HCT116 (cell line): ENCODE results near the gene KCNN3. TPM values are rescaled to one million over a fixed set of nuclear protein-coding genes. Genes with fewer than 3 reads are reported as not detected.

Experiments
- ATAC-seq: fragments of 200-7000 bp; cut with Tn5 transposase; 2 replicates; pipeline ENCODE4 v1.9.1; 2020; ENCODE audit warnings: mild to moderate bottlenecking, moderate library complexity
- BruUV-seq: library from RNA; stranded (reverse); fragments of 400-500 nt; replicated peaks from 2 replicates; lab custom pipeline; 2021; lab: Mats Ljungman, UMichigan
- CTCF ChIA-PET: fragments of 300-600 bp; sonication (Branson Sonifier 250); formaldehyde crosslinking; loops from one replicate; lab custom pipeline; 2021; ENCODE audit warnings: antibody characterized with exemption; lab: Charles Lee
- POLR2A ChIA-PET: fragments of 300-600, 350-600 bp; sonication (Branson Sonifier 250); formaldehyde crosslinking; loops from one replicate; lab custom pipeline; 2021; ENCODE audit warnings: antibody characterized with exemption; lab: Charles Lee
- RAD21 ChIA-PET, 2 experiments: fragments of 300-600 bp; sonication (Branson Sonifier 250); formaldehyde crosslinking; loops; one replicate each; lab custom pipeline; 2023; ENCODE audit warnings: low total read pairs in 2 of 2; ENCODE audit not compliant: uncharacterized antibody in 2 of 2, unreplicated experiment in 2 of 2, low non-redundant PET in 1 of 2; lab: Charles Lee
- DNase-seq: peaks from one replicate; pipeline ENCODE4 v3.0.0-alpha.2; 2010; ENCODE audit warnings: low read depth, low spot score
- H2AFZ ChIP-seq: fragments of 200-600 bp; shearing (Covaris generic), sonication (generic); 2 replicates; pipeline ENCODE4 v1.6.1; 2017; ENCODE audit warnings: low read depth, mixed run types, mixed read lengths, antibody characterized with exemption, low read length; ENCODE audit not compliant: poor library complexity, severe bottlenecking
- H3K27ac ChIP-seq: 2 replicates; pipeline ENCODE4 v1.5.1; 2012; ENCODE audit warnings: low read depth, low read length
- H3K27me3 ChIP-seq: fragments of 200-600 bp; sonication (generic); 2 replicates; pipeline ENCODE4 v1.6.1; 2016; ENCODE audit warnings: mixed run types, low read length, mixed read lengths; ENCODE audit not compliant: insufficient read depth
- H3K36me3 ChIP-seq, 2 experiments: fragments of 200-500 bp in 1 of 2; fragments of 200-600 bp in 1 of 2; sonication (Bioruptor generic) in 1 of 2; sonication (generic) in 1 of 2; 2 replicates each; pipeline versions ENCODE4 v1.5.1 to v1.6.1; 2014 to 2016; ENCODE audit warnings: low read length in 2 of 2, inconsistent platforms in 1 of 2, mixed read lengths in 1 of 2, mixed run types in 1 of 2; ENCODE audit not compliant: insufficient read depth in 2 of 2, control insufficient read depth in 1 of 2
- H3K4me1 ChIP-seq, 2 experiments: fragments of 200-600 bp in 1 of 2; sonication (generic) in 1 of 2; 2 replicates each; pipeline versions ENCODE4 v1.5.1 to v1.6.1; 2012 to 2017; ENCODE audit warnings: low read length in 2 of 2, inconsistent platforms in 1 of 2, mild to moderate bottlenecking in 1 of 2, mixed read lengths in 1 of 2, mixed run types in 1 of 2, moderate library complexity in 1 of 2; ENCODE audit not compliant: insufficient read depth in 2 of 2, control insufficient read depth in 1 of 2
- H3K4me2 ChIP-seq: fragments of 200-600 bp; sonication (generic); 2 replicates; pipeline ENCODE4 v1.6.1; 2017; ENCODE audit warnings: mixed run types, low read length, mixed read lengths
- H3K4me3 ChIP-seq, 2 experiments: fragments of 200-600 bp in 1 of 2; sonication (generic) in 1 of 2; replicated peaks in 1 of 2; 2 replicates each; pipeline ENCODE4 v1.5.1; 2011 to 2016; ENCODE audit warnings: low read length in 2 of 2, control low read depth in 1 of 2, low read depth in 1 of 2, mild to moderate bottlenecking in 1 of 2, mixed read lengths in 1 of 2, mixed run types in 1 of 2
- H3K79me2 ChIP-seq: fragments of 200-600 bp; sonication (generic); 2 replicates; pipeline ENCODE4 v1.6.1; 2017; ENCODE audit warnings: mild to moderate bottlenecking, mixed run types, low read length, moderate library complexity, mixed read lengths; ENCODE audit not compliant: insufficient read depth
- H3K9ac ChIP-seq: fragments of 200-600 bp; sonication (generic); 2 replicates; pipeline ENCODE4 v1.6.1; 2016; ENCODE audit warnings: low read length, mixed read lengths
- H3K9me2 ChIP-seq: fragments of 200-600 bp; sonication (generic), shearing (Covaris generic); 2 replicates; pipeline ENCODE4 v1.6.1; 2017; ENCODE audit warnings: mixed run types, mild to moderate bottlenecking, moderate library complexity; ENCODE audit not compliant: insufficient read depth
- H3K9me3 ChIP-seq, 2 experiments: fragments of 200-500 bp in 1 of 2; fragments of 200-600 bp in 1 of 2; sonication (Bioruptor generic) in 1 of 2; sonication (generic) in 1 of 2; 2 replicates each; pipeline ENCODE4 v1.6.1; 2014 to 2017; ENCODE audit warnings: low read length in 2 of 2, mixed read lengths in 2 of 2, inconsistent platforms in 1 of 2, low read depth in 1 of 2, mild to moderate bottlenecking in 1 of 2, mixed run types in 1 of 2, moderate library complexity in 1 of 2; ENCODE audit not compliant: control insufficient read depth in 1 of 2, insufficient read depth in 1 of 2
- H4K20me1 ChIP-seq: fragments of 200-600 bp; sonication (generic), shearing (Covaris generic); 2 replicates; pipeline ENCODE4 v1.6.1; 2017; ENCODE audit warnings: mixed run types, mild to moderate bottlenecking, moderate library complexity; ENCODE audit not compliant: insufficient read depth
- CBX3 ChIP-seq: IDR thresholded peaks from 2 replicates; pipeline ENCODE4 v1.6.1; 2012; ENCODE audit warnings: low read depth
- CEBPB ChIP-seq: IDR thresholded peaks from 2 replicates; pipeline ENCODE4 v1.6.1; 2012; ENCODE audit warnings: low read depth
- EGR1 ChIP-seq: IDR thresholded peaks from 2 replicates; pipeline ENCODE4 v1.6.1; 2012; ENCODE audit warnings: low read depth
- ELF1 ChIP-seq: IDR thresholded peaks from 2 replicates; pipeline ENCODE4 v1.6.1; 2012; ENCODE audit warnings: low read depth, borderline replicate concordance
- EZH2 ChIP-seq: fragments of 200-600 bp; sonication (generic); IDR thresholded peaks from 2 replicates; pipeline ENCODE4 v1.6.1; 2017; ENCODE audit warnings: antibody characterized with exemption, mixed run types
- EZH2phosphoT487 ChIP-seq: fragments of 200-600 bp; IDR thresholded peaks from 2 replicates; pipeline ENCODE4 v1.6.1; 2018; ENCODE audit warnings: antibody characterized with exemption, borderline replicate concordance
- FOSL1 ChIP-seq: IDR thresholded peaks from 2 replicates; pipeline ENCODE4 v1.6.1; 2012; ENCODE audit warnings: low read depth
- JUND ChIP-seq: IDR thresholded peaks from 2 replicates; pipeline ENCODE4 v1.6.1; 2012
- POLR2A ChIP-seq: IDR thresholded peaks from 2 replicates; pipeline ENCODE4 v1.7.0; 2011; ENCODE audit warnings: borderline replicate concordance; ENCODE audit not compliant: insufficient read depth, insufficient read length; ENCODE audit errors: extremely low read depth
- SIN3A ChIP-seq: IDR thresholded peaks from 2 replicates; pipeline ENCODE4 v1.6.1; 2012; ENCODE audit warnings: low read depth
- SRF ChIP-seq: IDR thresholded peaks from 2 replicates; pipeline ENCODE4 v1.6.1; 2012; ENCODE audit warnings: low read depth
- TCF7L2 ChIP-seq: IDR thresholded peaks from 2 replicates; pipeline ENCODE4 v1.7.0; 2011; ENCODE audit warnings: borderline replicate concordance, inconsistent platforms; ENCODE audit not compliant: insufficient read depth, insufficient read length; ENCODE audit errors: extremely low read depth
- YY1 ChIP-seq: IDR thresholded peaks from 2 replicates; pipeline ENCODE4 v1.6.1; 2011; ENCODE audit warnings: low read length, low read depth, moderate library complexity, mild to moderate bottlenecking; ENCODE audit not compliant: insufficient replicate concordance; ENCODE audit errors: extremely low read depth
- ZFX ChIP-seq: fragments of 450-650 bp; IDR thresholded peaks from 2 replicates; pipeline ENCODE4 v1.6.1; 2017
- ZNF274 ChIP-seq: fragments of 200-500 bp; sonication (Bioruptor generic); IDR thresholded peaks from 2 replicates; pipeline ENCODE4 v1.6.1; 2014; ENCODE audit warnings: mild to moderate bottlenecking, low read depth, low read length, inconsistent platforms
- intact Hi-C: fragments of 100-400 bp; cut with micrococcal nuclease; formaldehyde crosslinking; loops from 2 replicates; pipeline ENCODE4 v1.10.0; 2022
- total RNA-seq: library from RNA; stranded (reverse); gene quantifications from one replicate; pipeline ENCODE4 v1.2.1, GENCODE V29; 2021; ENCODE audit not compliant: unreplicated experiment
- TF ChIP-seq, protein P1 (sequence below), 3 experiments: fragments of 200-600 bp in 1 of 3; sonication (generic) in 1 of 3; IDR thresholded peaks in 2 of 3; conservative IDR thresholded peaks in 1 of 3; 2 replicates each; pipeline ENCODE4 v1.5.1; 2012 to 2017; ENCODE audit warnings: low read depth in 2 of 3, low read length in 2 of 3, antibody characterized with exemption in 1 of 3, borderline replicate concordance in 1 of 3, control low read depth in 1 of 3, mild to moderate bottlenecking in 1 of 3, mixed read lengths in 1 of 3, mixed run types in 1 of 3, moderate library complexity in 1 of 3; ENCODE audit not compliant: insufficient read depth in 1 of 3
- TF ChIP-seq, protein P2 (sequence below): IDR thresholded peaks from 2 replicates; pipeline ENCODE4 v1.6.1; 2011; ENCODE audit warnings: mild to moderate bottlenecking, low read length, moderate library complexity; ENCODE audit not compliant: insufficient replicate concordance; ENCODE audit errors: extremely low read depth
- TF ChIP-seq, protein P3 (sequence below): IDR thresholded peaks from 2 replicates; pipeline ENCODE4 v1.6.1; 2012
- TF ChIP-seq, protein P4 (sequence below): IDR thresholded peaks from 2 replicates; pipeline ENCODE4 v1.6.1; 2012

Gene KCNN3
- total RNA-seq, 1 experiment from 2014 or later, result 1.1 TPM

DNA sequence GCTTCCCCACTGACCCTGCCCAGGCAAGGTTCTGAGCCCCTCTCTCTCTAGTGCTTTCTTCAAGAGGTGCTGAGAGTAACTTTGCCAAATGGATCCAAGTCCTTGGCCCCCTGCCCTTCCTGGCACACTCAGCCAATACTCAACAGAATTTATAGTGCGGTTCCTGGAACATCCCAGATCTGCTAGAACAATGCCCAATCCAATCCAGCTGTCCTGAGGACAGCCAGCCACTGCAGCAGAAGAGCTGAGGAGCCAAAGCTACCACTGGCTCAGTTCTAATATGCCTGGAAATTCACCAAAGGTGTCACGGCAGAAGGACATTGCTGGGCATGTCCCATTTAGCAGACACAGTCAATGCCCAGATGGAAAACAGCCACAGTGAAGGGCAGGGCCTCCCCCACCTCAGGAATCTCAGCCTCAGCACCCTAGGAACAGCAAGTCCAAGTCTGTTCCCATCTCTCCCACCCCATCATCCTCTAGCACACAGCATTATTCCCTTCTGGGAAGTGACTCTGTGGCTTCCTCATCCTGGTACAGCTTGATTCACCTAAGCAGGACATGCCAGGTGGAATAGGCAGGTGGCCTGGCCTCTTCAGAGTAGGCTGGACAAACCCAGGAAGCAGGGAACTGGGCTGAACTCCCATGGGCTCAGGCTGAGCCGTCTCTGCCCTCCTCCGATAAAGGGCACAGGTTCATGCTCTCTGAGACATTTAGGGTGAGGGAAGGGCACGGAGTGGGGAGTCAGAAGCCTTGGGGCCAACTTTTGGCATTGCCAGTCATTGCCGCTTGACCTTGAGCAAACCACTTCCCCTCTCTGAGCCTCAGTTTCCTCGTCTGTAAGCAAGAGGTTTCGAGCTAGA lies 41.8 kb upstream of the KCNN3 start:
- Histone ChIP-seq H3K79me2 (no peaks in the 10 kb centered on the region), H3K9ac (no peak overlapping the region), H3K36me3 (no peaks in the 10 kb centered on the region), H3K4me2 (no peak overlapping the region), H2AFZ (no peak overlapping the region), H3K4me1 (no peaks in the 10 kb centered on the region), H4K20me1 (no peaks in the 10 kb centered on the region), H3K4me3 (no peak overlapping the region), H3K27me3 (no peaks in the 10 kb centered on the region), H3K27ac (no peak overlapping the region), H3K9me3 (peaks cover 0 to 13% of the 10 kb centered on the region in 2 experiments; a peak in 1 of 4 replicates), H3K9me2 (no peaks in the 10 kb centered on the region)
- ATAC-seq (no peak), DNase-seq (no peak)
- TF ChIP-seq CEBPB (no peak), ZFX (no peak), CBX3 (no peak), EZH2 (no peak), EGR1 (no peak), SIN3A (no peak), JUND (no peak), YY1 (no peak), EZH2phosphoT487 (no peak), FOSL1 (no peak), POLR2A (no peak), ZNF274 (no peak), TCF7L2 (no peak), ELF1 (no peak), SRF (no peak)
- TF ChIP-seq, protein P1, sequence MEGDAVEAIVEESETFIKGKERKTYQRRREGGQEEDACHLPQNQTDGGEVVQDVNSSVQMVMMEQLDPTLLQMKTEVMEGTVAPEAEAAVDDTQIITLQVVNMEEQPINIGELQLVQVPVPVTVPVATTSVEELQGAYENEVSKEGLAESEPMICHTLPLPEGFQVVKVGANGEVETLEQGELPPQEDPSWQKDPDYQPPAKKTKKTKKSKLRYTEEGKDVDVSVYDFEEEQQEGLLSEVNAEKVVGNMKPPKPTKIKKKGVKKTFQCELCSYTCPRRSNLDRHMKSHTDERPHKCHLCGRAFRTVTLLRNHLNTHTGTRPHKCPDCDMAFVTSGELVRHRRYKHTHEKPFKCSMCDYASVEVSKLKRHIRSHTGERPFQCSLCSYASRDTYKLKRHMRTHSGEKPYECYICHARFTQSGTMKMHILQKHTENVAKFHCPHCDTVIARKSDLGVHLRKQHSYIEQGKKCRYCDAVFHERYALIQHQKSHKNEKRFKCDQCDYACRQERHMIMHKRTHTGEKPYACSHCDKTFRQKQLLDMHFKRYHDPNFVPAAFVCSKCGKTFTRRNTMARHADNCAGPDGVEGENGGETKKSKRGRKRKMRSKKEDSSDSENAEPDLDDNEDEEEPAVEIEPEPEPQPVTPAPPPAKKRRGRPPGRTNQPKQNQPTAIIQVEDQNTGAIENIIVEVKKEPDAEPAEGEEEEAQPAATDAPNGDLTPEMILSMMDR (IDR thresholded peaks at IDR 0.05 in 2 of 3, conservative IDR thresholded peaks at IDR 0.05 in 1 of 3; ENCODE audit: borderline replicate concordance in 1 of 3, insufficient read depth in 1 of 3, low read depth in 2 of 3, low read length in 2 of 3), result no peak
- TF ChIP-seq, protein P2, sequence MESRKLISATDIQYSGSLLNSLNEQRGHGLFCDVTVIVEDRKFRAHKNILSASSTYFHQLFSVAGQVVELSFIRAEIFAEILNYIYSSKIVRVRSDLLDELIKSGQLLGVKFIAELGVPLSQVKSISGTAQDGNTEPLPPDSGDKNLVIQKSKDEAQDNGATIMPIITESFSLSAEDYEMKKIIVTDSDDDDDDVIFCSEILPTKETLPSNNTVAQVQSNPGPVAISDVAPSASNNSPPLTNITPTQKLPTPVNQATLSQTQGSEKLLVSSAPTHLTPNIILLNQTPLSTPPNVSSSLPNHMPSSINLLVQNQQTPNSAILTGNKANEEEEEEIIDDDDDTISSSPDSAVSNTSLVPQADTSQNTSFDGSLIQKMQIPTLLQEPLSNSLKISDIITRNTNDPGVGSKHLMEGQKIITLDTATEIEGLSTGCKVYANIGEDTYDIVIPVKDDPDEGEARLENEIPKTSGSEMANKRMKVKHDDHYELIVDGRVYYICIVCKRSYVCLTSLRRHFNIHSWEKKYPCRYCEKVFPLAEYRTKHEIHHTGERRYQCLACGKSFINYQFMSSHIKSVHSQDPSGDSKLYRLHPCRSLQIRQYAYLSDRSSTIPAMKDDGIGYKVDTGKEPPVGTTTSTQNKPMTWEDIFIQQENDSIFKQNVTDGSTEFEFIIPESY, result no peak
- TF ChIP-seq, protein P3, sequence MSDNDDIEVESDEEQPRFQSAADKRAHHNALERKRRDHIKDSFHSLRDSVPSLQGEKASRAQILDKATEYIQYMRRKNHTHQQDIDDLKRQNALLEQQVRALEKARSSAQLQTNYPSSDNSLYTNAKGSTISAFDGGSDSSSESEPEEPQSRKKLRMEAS, result no peak
- TF ChIP-seq, protein P4, sequence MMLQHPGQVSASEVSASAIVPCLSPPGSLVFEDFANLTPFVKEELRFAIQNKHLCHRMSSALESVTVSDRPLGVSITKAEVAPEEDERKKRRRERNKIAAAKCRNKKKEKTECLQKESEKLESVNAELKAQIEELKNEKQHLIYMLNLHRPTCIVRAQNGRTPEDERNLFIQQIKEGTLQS, result no peak
- ChIA-PET POLR2A (no interaction called here), RAD21 (no interaction called here), CTCF (interaction anchor here (1.0 kb wide), 2 partner anchors 25 to 32 kb away, joined by 3 read pairs; partner anchors contain the start of gene PMVK)
- intact Hi-C loops, result no loop called here
- no TSS peak for BruUV-seq
